SK-N-MC (cell line): ENCODE data around the gene PRKAR1B.

Experiments used
- EZH2 ChIP-seq: fragments of 200-600 bp; sonication (generic); IDR thresholded peaks from one replicate; pipeline ENCODE4 v1.6.1; 2017; ENCODE audit warnings: antibody characterized with exemption
- FOXP2 ChIP-seq: optimal IDR thresholded peaks from 2 replicates; pipeline ENCODE3; 2011; ENCODE audit warnings: mild to moderate bottlenecking, moderate library complexity; ENCODE audit not compliant: insufficient read depth; ENCODE audit errors: extremely low read length, control extremely low read depth
- POLR2AphosphoS5 ChIP-seq: IDR thresholded peaks from 2 replicates; pipeline ENCODE4 v1.6.1; 2012; ENCODE audit warnings: mild to moderate bottlenecking, low read depth, low read length, borderline replicate concordance

DNA sequence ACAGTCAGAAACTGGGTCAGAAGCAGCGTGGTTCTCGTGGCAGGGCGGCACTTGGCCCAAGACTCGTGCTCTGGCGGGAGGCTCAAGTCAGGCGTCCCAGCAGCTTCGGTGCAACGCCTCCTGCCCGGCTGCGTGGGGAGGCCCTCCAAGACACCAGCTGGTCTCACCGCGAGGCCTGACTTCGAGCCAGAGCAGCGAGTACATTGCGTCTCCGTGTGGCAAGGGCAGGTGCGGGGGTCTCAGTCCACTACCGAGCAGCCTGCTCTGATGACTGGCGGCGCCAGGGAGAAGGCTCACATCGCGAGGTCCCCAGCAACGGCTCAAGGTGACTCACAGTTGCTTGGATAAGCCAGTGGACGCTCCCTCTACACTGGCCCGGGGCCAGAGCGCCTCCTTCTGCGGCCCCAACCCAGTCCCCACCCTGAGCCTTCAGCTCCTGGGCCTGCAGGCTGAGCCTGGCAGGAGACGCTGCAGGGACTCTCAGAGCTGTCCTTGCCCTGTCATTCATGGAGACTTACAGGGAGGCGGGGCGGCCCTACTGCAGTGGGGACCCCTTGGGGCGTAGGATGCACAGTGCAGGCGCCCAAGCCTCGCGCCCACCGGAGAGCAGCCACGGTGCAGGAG lies 41.9 kb upstream of the PRKAR1B start:
- no peak for TF ChIP-seq POLR2AphosphoS5
- no peak for TF ChIP-seq EZH2
- TF ChIP-seq FOXP2: no peak
